IPS DF 19.7 (cell line): ENCODE results near the gene IQGAP1.

Experiments
- DNase-seq: peaks from one replicate; pipeline ENCODE4 v3.0.0-alpha.2; 2013; ENCODE audit warnings: low read depth, low spot score

Gene IQGAP1

DNA sequence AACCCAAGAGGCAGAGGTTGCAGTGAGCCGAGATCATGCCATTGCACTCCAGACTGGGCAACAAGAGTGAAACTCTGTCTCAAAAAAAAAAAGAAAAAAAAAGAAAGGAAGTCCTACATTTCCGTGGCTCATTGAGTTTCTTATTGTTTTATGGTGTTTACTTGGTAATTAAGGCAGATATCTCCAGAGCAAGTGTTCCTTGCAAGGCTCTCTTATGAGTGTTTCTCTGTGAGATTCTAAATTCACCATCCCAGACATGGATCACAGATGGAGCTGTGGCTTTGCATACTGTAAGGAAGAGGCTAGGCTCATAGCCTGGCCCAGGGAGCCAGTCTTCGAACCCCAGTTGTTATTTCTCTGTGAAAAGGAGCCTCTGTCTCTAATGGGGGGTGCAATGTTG lies 53.0 kb downstream of the IQGAP1 start:
- no peak for DNase-seq

DNA sequence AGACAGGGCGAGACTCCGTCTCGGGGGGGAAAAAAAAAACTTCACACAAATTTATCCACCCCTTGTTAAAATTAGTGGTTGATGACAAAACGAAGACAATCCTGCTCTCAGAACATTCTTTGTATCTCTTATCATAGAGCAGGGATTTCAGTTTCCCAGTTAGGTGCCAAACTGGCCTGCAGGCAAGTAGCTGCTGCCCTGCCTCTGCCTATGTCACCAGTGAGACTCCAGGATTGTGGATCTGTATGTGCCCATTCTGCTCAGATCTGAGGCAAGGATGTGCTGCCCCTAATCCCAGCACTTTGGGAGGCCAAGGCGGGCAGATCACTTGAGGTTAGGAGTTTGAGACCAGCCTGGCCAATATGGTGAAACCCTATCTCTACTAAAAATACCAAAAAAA lies 54.4 kb downstream of the IQGAP1 start:
- DNase-seq = no peak

DNA sequence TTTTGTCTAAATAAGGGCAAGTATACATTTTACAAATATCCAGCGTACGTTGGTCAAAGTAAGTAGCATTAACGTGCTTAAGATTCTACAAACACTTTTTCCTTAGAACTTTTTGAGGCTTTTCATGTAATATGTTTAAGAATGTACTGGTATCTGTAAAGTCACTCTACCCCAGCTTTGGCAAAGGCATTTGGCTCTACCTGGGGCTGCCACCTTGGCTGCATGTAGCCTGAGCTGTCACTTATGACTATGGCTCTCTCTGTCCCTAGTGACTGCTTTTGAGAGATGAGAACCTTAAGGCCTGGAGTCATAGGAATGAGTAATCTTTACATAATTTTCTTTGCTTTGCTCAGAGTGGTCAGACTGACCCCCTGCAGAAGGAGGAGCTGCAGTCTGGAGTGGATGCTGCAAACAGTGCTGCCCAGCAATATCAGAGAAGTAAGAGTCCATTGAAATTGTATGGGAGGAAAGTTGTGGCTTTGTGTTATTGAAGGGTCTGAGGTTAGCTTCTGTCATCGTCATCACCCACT lies 61.2 kb downstream of the IQGAP1 start:
- no peak for DNase-seq

DNA sequence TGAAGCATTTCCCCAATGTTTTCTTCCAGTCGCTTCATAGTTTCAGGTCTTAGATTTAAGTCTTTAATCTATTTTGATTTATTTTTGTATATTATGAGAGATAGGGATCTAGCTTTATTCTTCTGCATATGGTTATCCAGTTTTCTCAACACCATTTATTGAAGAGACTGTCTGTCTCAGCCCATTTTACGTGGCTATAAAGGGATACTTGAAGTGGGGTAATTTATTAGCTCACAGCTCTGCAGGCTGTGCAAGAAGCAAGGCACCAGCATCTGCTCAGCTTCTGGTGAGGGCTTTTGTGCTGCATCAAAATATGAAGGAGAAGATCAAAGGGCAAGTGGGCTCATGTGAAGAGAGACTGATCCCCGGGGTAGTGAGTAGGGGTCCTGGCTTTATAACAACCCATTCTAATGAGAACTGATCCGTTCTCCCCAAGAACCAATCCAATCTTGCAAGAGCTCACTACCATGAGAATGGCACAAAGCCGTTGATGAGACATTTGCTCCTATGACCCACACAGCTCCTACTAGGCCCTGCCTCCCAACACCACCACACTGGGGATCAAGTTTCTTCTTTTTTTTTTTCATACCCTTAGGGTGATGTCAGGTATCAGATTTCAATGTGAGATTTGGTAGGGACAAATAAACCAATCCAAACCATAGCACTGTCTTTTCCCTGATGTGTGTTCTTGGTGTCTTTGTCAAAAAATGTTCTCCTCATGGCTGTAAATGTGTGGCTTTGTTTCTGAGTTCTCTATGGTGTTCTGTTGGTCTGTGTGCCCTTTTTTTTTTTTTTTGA lies 63.2 kb downstream of the IQGAP1 start:
- peak; percentile 69 for DNase-seq

DNA sequence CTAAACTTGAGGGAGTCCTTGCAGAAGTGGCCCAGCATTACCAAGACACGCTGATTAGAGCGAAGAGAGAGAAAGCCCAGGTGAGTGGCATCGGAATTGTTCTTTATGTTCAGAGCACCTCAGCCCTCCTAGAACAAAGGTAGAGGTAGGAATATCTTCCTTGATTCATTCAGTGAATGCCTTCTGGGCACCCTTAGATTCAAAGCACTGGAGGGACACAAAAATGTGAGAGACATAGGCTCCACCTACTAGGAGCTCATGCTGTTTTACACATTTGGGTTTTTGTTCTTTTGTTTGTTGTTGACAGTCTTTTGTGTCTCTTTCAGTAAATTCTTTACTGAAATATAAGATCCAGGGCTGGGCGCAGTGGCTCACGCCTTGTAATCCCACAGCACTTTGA lies 68.2 kb downstream of the IQGAP1 start:
- DNase-seq = peak; percentile 12

DNA sequence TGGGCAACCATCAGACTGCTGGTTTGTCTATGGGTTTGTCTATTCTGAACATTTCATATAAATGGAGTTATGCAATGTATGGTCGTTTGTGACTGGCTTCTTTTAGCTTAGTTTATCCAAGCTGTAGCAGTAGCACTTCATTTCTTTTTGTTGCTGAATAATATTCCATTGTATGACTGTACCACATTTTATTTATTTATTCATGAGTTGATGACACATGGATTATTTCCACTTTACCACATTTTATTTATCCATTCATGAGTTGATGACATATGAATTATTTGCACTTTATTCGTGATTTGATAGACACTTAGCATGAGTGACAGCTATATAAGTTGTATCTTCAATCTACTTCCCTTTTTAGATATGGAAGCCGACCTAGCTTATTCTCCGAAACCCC lies 70.0 kb downstream of the IQGAP1 start:
- no peak for DNase-seq

DNA sequence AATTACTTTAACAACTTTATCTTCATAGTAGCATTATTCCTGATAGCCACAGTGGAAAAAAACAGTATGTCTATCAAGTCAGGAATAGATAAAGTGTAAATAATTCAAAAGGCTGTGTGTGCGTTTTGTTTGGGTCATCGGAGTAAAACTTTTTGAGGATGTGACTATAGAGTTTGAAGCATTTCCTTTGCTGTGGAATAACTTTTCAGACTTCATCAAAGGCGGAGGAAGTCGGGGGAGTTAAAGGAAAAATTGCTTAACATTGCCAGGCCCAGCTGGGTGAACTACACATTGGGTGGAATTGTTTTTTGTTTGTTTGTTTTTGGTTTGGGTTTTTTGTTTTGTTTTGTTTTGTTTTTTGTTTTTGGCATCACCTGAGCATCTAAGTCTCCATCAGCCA lies 71.3 kb downstream of the IQGAP1 start:
- DNase-seq = no peak

DNA sequence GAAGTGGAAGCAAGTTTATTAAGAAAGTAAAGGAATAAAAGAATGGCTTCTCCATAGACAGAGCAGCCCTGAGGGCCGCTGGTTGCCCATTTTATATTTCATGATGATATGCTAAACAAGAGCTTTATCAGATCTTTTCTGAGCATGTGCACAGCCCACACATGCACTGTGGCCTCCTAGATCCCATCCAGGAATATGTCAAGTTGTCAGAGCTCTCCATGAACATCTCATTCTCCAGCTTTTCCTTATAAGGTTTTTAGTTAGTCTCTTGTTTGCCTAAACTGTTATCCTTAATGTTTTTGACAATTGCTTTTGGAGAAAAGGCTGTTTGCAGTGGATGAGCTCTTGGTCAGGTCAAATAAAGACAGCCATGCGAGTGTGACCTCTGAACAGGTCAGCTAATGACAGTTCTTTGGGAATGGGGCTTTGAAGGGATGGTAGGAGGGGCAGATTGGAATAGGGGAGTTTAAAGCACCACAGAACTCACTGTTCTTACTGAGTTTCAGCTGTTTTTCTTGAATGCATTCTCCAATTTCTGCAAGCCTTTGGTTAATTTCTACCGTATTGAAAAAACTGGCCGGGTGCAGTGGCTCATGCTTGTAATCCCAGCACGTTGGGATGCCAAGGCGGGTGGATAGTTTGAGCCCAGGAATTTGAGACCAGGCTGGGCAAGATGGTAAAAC lies 72.2 kb downstream of the IQGAP1 start:
- DNase-seq = no peak

DNA sequence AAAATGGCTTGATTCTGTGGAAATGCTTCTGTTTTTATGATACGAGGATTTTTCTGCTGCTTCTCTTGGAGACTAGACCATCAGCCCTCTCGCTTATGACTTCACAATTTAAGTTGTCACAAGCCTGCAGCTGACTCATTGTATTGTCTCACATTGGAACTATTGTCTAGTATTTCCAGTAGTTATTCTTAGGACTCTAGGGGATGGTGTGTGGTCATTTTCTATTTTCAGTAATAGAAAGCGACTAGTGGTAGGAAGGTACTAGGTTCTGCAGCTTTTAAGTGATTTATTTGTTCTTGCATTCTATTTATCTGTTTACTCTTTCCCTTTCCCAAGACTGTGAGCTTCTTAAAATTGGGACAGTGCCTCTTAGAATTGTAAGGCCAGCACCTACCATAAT lies 75.3 kb downstream of the IQGAP1 start:
- DNase-seq = no peak

DNA sequence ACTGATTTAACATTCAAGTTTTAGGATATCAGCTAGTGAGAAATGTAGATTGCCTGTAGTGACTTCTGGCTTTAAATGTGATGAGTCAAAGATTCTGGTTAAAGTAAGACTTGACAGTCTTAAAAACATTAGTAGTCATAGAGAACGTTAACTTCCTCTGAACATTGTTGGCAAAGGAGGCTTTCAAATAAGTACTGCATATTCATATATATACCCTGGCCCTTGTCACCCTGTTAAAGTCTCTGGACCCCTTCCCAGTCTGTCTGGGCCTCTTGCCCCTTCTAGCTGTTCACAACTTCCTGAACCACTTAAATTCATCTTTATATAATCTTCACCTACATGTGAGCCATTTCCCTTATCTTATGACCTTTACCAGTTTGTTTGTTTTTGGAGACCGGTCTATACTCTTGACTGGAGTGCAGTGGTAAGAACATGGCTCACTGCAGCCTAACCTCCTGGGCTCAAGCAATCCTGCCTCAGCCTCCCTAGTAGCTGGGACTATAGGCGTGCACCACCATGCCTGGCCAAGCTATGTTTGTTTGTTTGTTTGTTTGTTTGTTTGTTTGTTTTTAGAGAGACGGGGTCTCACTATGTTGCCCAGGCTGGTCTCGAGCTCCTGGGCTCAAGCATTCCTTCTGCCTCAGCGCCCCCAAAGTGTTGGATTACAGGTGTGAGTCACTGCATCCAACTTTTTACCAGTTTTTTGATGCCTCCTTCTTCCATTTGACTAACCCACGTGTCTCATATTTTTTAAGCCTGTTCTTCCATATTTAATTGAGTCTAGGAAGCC lies 77.3 kb downstream of the IQGAP1 start:
- DNase-seq = no peak

DNA sequence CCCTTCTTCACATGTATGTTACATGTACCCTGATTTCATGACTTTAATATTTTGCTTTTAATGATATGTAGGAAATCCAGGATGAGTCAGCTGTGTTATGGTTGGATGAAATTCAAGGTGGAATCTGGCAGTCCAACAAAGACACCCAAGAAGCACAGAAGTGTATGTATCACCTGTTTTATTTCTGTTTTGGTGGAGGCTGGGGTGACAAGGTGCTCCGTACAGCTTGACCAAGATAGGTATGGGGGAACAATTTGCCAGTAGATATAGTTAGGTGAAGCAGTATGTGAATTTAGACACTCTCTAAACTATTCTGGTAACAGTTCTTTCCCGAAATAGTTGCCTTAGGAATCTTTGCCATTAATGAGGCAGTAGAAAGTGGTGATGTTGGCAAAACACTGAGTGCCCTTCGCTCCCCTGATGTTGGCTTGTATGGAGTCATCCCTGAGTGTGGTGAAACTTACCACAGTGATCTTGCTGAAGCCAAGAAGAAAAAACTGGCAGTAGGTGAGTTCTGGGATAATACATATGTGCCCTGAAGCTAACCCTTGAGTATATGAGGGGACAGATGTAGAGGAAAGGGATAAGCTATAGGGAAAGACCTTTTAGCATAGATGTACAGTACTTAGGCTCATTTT lies 78.0 kb downstream of the IQGAP1 start:
- DNase-seq = no peak

DNA sequence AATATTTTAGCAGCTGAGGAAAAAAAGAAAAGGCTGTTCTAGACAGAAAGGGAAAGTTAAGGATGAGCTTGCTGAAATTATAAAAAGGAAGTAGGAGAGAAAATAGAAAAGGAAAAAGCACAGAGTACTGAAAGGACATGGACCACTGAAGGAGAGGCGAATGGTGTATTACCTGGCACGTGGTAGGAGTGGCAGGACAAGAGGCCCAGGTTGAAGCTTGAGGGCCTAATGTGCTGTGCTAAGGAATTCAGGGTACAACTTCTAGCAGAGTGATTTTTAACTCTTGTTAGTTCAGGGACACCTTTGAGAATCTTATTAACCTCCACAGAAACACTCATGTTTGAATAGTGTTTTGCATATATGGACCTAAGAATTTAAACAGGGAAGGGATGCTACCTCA lies 81.7 kb downstream of the IQGAP1 start:
- DNase-seq = no peak

DNA sequence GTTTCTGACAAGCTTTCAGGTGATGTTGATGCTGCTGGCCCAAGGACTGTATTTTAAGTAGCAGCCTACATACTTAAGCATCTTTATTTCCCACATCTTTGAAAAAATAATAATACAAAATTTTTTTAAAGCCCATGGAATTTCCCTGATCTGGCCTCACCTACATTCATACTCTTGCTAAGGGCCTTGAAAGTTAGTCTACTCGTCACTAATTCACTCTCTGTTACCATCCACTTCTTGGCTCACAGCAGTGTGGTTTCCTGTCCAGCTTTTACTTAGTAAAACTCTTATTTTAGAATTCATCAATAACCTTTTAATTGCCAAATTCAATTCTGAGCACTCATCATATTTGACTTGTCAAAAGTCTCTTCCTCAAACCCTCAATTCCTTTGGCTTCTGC lies 82.4 kb downstream of the IQGAP1 start:
- DNase-seq = no peak

DNA sequence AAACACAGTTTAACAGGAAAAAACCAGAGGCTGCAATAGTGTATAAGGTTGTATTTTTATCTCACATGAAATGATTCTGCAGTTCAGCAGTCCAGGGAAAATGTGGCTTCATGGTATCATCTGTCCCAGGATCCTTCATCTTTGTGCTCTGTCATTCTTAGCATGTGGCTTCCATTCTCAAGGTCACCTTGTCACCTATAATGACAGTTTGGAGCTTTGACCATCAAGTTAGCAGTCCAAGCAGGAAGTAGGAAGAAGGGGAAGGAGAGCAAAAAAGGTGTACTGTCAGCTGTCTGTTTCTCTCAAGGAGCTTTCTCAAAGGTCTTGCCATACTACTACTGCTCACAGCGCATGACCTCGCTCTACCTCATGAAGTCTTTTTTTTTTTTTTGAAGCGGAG lies 83.1 kb downstream of the IQGAP1 start:
- DNase-seq = no peak

DNA sequence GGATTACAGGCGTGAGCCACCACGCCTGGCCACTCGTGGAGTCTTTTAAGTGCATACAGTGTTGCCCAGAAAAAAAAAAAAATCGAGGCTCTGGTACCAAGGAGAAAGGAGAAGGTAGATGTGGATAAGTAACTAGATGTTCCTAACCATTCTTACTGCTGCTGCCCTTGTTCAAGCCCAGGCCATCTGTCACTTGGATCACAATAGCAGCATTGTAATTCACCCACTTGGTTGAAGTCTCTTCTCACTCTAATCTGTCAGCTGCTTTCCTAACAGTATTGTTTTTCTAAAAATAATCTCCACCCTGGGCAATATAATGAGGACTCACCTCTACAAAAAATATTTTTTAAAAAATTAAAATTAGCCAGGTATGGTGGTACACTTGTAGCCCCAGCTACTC lies 83.7 kb downstream of the IQGAP1 start:
- no peak for DNase-seq

DNA sequence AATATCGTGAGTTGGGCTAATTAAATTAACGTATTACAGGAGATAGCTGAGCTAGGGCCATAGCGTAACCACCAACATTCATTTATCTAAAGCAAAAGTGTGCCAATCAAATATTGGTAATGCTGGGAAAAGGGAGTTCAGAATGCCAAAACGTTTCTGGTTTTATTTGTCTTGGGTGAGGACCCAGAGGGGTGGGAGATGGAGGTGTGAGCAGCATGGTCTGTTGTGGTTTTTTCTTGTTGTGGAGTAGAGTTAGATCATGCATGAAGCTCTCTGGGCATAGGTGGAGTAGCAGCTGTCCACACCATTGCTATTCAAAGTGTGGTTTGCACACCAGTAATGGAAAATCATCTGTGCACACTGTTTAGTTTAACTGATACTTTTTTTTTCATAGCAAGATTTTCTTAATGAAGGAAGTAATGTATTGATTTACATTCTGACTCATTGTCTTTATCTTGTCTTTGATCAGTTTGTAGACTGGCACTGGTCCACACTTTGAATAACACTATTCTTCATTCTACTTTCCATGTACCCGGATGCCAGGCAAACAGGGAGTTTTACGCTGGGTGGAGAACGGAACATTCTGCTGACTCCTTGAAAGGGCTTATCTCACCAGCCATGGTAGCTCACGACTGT lies 90.9 kb downstream of the IQGAP1 start:
- no peak for DNase-seq

DNA sequence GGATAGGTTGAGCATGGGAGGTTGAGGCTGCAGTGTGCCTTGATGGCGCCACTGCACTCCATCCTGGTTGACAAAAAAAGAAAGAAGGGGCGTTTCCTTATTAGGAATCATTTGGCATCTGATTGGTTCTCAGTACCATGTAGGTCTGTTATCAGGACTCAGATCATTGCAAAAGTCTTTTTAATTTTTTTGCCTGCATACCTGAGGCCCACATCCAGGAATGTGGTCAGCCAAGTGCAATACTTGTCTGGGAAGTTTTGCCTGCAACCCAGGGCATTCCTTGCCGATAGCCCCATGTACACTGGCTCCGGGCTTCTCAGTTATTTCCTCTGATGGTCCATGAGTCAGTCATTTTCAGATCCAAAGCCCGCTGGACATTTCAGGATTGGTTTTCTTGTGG lies 91.6 kb downstream of the IQGAP1 start:
- no peak for DNase-seq

DNA sequence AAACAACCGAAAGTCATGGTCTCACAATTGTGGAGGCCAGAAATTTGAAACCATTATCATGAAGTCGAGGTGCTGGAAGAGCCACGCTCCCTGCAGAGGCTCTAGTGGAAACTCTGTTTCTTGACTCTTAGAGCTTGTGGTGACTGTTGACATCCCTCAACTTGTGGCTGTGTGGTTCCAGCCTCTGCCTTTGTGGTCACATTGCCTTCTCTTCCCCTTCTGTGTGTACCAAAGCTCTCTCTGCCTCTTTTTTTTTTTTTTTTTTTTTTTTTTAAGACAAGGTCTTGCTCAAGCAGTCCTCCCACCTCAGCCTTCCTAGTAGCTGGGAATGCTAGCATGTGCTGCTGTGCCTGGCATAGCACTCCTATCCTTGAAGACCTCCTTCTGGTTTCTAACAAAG lies 93.0 kb downstream of the IQGAP1 start:
- no peak for DNase-seq

DNA sequence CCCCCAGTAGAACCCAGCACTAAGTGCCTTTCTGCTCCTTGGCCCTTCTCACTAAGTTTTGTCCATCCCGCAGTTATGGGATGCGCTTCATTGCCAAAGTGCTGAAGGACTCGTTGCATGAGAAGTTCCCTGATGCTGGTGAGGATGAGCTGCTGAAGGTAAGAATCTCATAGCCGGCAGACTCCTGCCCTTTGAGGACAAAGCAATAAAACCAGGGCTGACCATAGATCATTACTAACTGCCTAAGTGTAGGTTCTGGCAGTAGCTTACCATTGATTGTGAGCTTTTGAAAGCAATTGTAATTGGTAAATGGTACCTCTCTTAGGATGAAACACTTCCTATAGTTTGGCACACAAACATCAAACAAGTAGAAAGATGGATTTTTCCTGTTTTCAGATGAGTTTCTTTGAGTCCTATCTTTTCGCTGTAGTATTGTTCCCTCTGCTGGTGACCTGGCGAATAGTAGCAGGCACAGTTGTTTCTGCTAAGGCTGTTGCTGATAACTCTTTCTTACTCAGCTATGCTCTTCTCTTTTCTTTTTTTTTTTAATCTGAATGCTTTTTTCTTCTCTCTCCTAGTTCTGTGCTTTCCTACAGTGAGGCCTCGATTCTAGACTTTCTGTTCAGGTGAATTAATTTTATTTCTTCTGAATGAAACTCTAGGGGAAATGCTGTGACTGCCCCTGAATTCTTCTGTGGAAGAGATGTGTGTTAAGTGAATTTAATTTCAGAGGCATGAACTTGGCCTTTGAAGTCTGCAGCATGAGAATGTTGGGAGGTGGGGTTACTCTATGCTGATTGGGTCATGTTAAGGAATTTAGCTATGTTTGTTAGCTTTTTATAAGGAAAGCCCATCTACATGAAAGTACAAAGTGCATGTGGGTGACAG lies 94.3 kb downstream of the IQGAP1 start:
- peak; percentile 9 for DNase-seq

DNA sequence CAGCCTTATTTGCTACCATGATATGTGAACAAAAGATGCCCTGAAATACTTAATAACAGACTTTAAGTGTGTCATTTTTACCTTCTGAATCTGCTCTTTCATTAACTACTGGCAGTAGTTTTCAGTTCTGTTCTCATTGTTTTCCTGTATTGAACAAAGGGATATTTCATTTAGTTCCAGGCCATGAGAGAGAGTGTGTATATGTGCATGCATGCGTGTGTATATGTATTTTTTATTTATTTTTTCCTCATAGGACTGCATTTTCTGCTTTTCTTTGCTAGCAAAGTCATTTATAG lies 94.9 kb downstream of the IQGAP1 start:
- no peak for DNase-seq

DNA sequence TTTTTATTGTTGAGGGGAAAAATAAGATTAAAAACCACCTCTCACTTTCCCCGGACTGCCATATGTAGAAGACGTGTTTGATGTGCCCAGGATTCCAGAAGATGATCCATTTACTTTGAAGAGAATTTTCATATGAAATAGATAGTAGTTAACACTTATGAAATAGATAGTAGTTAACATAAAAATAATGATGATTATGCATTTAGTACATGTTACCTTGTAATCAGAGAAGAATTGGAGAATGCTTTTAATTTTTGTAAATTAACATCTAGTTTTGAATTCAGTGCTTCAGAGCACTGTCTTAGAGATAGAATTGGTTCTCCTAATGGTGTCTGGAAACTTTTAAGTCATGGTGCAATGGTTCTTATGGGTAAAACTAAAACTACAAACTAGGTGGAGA lies 95.6 kb downstream of the IQGAP1 start:
- no peak for DNase-seq
